Keratinocyte (primary cell): ENCODE data around the gene CST4. TPM values are rescaled to one million over a fixed set of nuclear protein-coding genes. Genes with fewer than 3 reads are reported as not detected.

Experiments
- DNase-seq: peaks from one replicate; pipeline ENCODE4 v3.0.0-alpha.2; 2011; ENCODE audit warnings: low read depth, missing footprints, low spot score
- FAIRE-seq: peaks from 2 replicates; lab custom pipeline; 2011; peaks lifted over from hg19 to GRCh38; lab: Jason Lieb, UNC
- H2AFZ ChIP-seq: 2 replicates; pipeline ENCODE4 v1.6.0; 2012; ENCODE audit warnings: low read length, control low read depth, inconsistent platforms; ENCODE audit not compliant: control insufficient read depth
- H3K27ac ChIP-seq: 2 replicates; pipeline ENCODE4 v1.5.1; 2011; ENCODE audit warnings: low read length; ENCODE audit not compliant: control insufficient read depth, insufficient read depth
- H3K27me3 ChIP-seq: 3 replicates; pipeline ENCODE4 v1.6.0; 2011; ENCODE audit warnings: low read length; ENCODE audit not compliant: control insufficient read depth, insufficient read depth; ENCODE audit errors: extremely low read depth
- H3K36me3 ChIP-seq, 2 experiments: 2 replicates in 1 of 2; 3 replicates in 1 of 2; pipeline ENCODE4 v1.5.1; 2011; ENCODE audit warnings: low read length in 2 of 2, mild to moderate bottlenecking in 1 of 2; ENCODE audit not compliant: control insufficient read depth in 2 of 2, insufficient read depth in 2 of 2; ENCODE audit errors: extremely low read depth in 1 of 2
- H3K4me1 ChIP-seq: 3 replicates; pipeline ENCODE4 v1.5.1; 2011; ENCODE audit warnings: low read length; ENCODE audit not compliant: control insufficient read depth, insufficient read depth; ENCODE audit errors: extremely low read depth
- H3K4me2 ChIP-seq: 3 replicates; pipeline ENCODE4 v1.6.0; 2011; ENCODE audit warnings: low read depth, low read length; ENCODE audit not compliant: control insufficient read depth, insufficient read depth; ENCODE audit errors: extremely low read depth
- H3K4me3 ChIP-seq, 3 experiments: fragments of 200-600 bp in 1 of 3; sonication (generic) in 1 of 3; 2 replicates in 2 of 3; 3 replicates in 1 of 3; pipeline ENCODE4 v1.5.1; 2011 to 2016; ENCODE audit warnings: low read length in 3 of 3, mild to moderate bottlenecking in 3 of 3, control low read depth in 2 of 3, inconsistent platforms in 1 of 3, low read depth in 1 of 3, mixed read lengths in 1 of 3, mixed run types in 1 of 3, moderate library complexity in 1 of 3; ENCODE audit not compliant: control insufficient read depth in 2 of 3, insufficient read depth in 2 of 3; ENCODE audit errors: extremely low read depth in 1 of 3
- H3K79me2 ChIP-seq: 2 replicates; pipeline ENCODE4 v1.6.0; 2012; ENCODE audit warnings: low read length; ENCODE audit not compliant: control insufficient read depth, insufficient read depth
- H3K9ac ChIP-seq: 3 replicates; pipeline ENCODE4 v1.6.0; 2011; ENCODE audit warnings: low read length; ENCODE audit not compliant: control insufficient read depth, insufficient read depth; ENCODE audit errors: extremely low read depth
- H3K9me1 ChIP-seq: 3 replicates; pipeline ENCODE4 v1.6.0; 2011; ENCODE audit warnings: low read length; ENCODE audit not compliant: control insufficient read depth, insufficient read depth; ENCODE audit errors: extremely low read depth
- H3K9me3 ChIP-seq: 2 replicates; pipeline ENCODE4 v1.5.1; 2012; ENCODE audit warnings: low read depth, low read length; ENCODE audit not compliant: control insufficient read depth
- H4K20me1 ChIP-seq: 3 replicates; pipeline ENCODE4 v1.6.0; 2011; ENCODE audit warnings: low read length; ENCODE audit not compliant: control insufficient read depth, insufficient read depth; ENCODE audit errors: extremely low read depth
- EZH2 ChIP-seq: IDR thresholded peaks from one replicate; pipeline ENCODE4 v1.6.1; 2012; ENCODE audit warnings: inconsistent platforms, mild to moderate bottlenecking, low read length, moderate library complexity
- dilution Hi-C: fragments of 300-500 bp; cut with MboI; formaldehyde crosslinking; loops from one replicate; pipeline ENCODE4 v1.7.0; 2020; ENCODE audit warnings: low sequenced_read_pairs; ENCODE audit not compliant: extremely low pct_ligation_motif_present
- polyA plus RNA-seq, 5 experiments: library from polyadenylated mRNA; depleted of rRNA in 3 of 5; stranded (reverse) in 3 of 5; stranded (forward) in 1 of 5; unstranded in 1 of 5; fragments of >200 nt; gene quantifications; 1 replicate in 1 of 5; 2 replicates in 3 of 5; 3 replicates in 1 of 5; pipeline versions ENCODE4 v1.2.1 to v1.2.3, GENCODE V29; 2011 to 2012; ENCODE audit warnings: missing spikeins in 2 of 5, low read depth in 1 of 5, low replicate concordance in 1 of 5
- TF ChIP-seq, protein P1 (sequence below), 3 experiments: IDR thresholded peaks in 1 of 3; conservative IDR thresholded peaks in 1 of 3; optimal IDR thresholded peaks in 1 of 3; 2 replicates in 2 of 3; 3 replicates in 1 of 3; pipeline versions ENCODE3 to v1.5.1; 2011; ENCODE audit warnings: low read length in 3 of 3, mild to moderate bottlenecking in 3 of 3, moderate library complexity in 2 of 3, control low read depth in 1 of 3, inconsistent platforms in 1 of 3; ENCODE audit not compliant: insufficient read depth in 2 of 3; ENCODE audit errors: extremely low read depth in 1 of 3

CST4 gene
- polyA plus RNA-seq, 1 donor (not counting 4 experiments of a cell fraction or from before 2014, with no cell fraction given): not detected

DNA sequence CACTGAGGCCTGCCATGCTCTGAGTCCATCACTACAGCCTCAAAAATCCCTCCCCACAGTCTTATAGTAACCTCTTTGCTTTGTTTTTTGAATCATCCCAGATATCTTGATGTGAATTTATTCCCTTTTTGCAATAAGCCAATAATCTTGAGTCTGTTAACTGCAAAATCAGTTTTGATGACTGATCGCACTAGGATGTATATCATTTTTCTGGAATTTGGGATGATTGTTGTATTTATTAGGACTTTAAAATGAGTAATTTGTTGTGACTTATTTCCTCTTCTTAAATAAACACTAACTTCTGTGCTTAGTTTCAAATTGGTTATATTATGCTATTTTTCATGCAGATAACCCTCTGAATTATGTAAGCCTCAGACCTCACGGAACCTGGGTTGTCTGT lies 5.6 kb downstream of the CST4 start:
- Histone ChIP-seq H3K4me3 (no peak overlapping the region), H3K36me3 (no peaks in the 10 kb centered on the region), H3K4me2 (no peak overlapping the region), H3K9me1 (no peaks in the 10 kb centered on the region), H2AFZ (no peak overlapping the region), H3K27ac (no peak overlapping the region), H3K9ac (no peak overlapping the region), H3K27me3 (no peaks in the 10 kb centered on the region), H3K4me1 (no peaks in the 10 kb centered on the region), H4K20me1 (no peaks in the 10 kb centered on the region), H3K79me2 (no peaks in the 10 kb centered on the region), H3K9me3 (no peaks in the 10 kb centered on the region)
- no peak for DNase-seq
- FAIRE-seq: no peak
- dilution Hi-C loops: no loop called here
- TF ChIP-seq EZH2: no peak
- TF ChIP-seq, protein P1, sequence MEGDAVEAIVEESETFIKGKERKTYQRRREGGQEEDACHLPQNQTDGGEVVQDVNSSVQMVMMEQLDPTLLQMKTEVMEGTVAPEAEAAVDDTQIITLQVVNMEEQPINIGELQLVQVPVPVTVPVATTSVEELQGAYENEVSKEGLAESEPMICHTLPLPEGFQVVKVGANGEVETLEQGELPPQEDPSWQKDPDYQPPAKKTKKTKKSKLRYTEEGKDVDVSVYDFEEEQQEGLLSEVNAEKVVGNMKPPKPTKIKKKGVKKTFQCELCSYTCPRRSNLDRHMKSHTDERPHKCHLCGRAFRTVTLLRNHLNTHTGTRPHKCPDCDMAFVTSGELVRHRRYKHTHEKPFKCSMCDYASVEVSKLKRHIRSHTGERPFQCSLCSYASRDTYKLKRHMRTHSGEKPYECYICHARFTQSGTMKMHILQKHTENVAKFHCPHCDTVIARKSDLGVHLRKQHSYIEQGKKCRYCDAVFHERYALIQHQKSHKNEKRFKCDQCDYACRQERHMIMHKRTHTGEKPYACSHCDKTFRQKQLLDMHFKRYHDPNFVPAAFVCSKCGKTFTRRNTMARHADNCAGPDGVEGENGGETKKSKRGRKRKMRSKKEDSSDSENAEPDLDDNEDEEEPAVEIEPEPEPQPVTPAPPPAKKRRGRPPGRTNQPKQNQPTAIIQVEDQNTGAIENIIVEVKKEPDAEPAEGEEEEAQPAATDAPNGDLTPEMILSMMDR (optimal IDR thresholded peaks at IDR 0.05 in 1 of 3, IDR thresholded peaks at IDR 0.05 in 1 of 3, conservative IDR thresholded peaks at IDR 0.05 in 1 of 3; ENCODE audit: extremely low read depth in 1 of 3, insufficient read depth in 2 of 3, low read length in 3 of 3): no peak

DNA sequence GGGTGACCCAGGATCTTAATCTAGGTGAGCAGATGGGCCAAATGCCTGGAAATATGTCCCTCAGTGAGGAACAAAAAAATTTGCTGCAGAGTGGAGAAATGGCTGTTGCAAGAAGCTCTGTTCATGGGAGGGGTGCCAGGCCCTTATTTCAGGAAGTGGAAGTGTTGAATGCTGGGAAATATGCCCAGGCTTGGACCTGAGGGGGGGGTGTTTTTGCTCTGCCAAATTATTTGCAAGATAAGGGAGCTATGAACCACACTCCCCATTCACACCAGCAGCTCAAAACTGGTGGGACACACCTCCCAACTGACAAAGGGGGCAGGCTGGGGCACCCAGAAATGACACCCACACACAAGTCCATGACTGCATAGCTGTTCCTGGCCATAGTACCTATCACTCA lies 8.7 kb downstream of the CST4 start:
- no peak for TF ChIP-seq EZH2
- TF ChIP-seq, protein P1 (optimal IDR thresholded peaks at IDR 0.05 in 1 of 3, IDR thresholded peaks at IDR 0.05 in 1 of 3, conservative IDR thresholded peaks at IDR 0.05 in 1 of 3; ENCODE audit: extremely low read depth in 1 of 3, insufficient read depth in 2 of 3, low read length in 3 of 3): no peak
- Histone ChIP-seq H3K4me1 (no peaks in the 10 kb centered on the region), H4K20me1 (no peaks in the 10 kb centered on the region), H3K27ac (no peak overlapping the region), H3K4me2 (no peak overlapping the region), H3K9me3 (no peaks in the 10 kb centered on the region), H3K27me3 (no peaks in the 10 kb centered on the region), H3K9ac (no peak overlapping the region), H3K79me2 (no peaks in the 10 kb centered on the region), H3K4me3 (no peak overlapping the region), H3K36me3 (no peaks in the 10 kb centered on the region), H2AFZ (no peak overlapping the region), H3K9me1 (no peaks in the 10 kb centered on the region)
- dilution Hi-C loops: no loop called here
- FAIRE-seq (no peak), DNase-seq (no peak)
